Keratinocyte (primary cell): ENCODE measurements around the gene ADPGK.

Experiments used
- EZH2 ChIP-seq: IDR thresholded peaks from one replicate; pipeline ENCODE4 v1.6.1; 2012; ENCODE audit warnings: inconsistent platforms, mild to moderate bottlenecking, low read length, moderate library complexity
- TF ChIP-seq, protein P1 (sequence below), 3 experiments: IDR thresholded peaks in 1 of 3; conservative IDR thresholded peaks in 1 of 3; optimal IDR thresholded peaks in 1 of 3; 2 replicates in 2 of 3; 3 replicates in 1 of 3; pipeline versions ENCODE3 to v1.5.1; 2011; ENCODE audit warnings: low read length in 3 of 3, mild to moderate bottlenecking in 3 of 3, moderate library complexity in 2 of 3, control low read depth in 1 of 3, inconsistent platforms in 1 of 3; ENCODE audit not compliant: insufficient read depth in 2 of 3; ENCODE audit errors: extremely low read depth in 1 of 3

DNA sequence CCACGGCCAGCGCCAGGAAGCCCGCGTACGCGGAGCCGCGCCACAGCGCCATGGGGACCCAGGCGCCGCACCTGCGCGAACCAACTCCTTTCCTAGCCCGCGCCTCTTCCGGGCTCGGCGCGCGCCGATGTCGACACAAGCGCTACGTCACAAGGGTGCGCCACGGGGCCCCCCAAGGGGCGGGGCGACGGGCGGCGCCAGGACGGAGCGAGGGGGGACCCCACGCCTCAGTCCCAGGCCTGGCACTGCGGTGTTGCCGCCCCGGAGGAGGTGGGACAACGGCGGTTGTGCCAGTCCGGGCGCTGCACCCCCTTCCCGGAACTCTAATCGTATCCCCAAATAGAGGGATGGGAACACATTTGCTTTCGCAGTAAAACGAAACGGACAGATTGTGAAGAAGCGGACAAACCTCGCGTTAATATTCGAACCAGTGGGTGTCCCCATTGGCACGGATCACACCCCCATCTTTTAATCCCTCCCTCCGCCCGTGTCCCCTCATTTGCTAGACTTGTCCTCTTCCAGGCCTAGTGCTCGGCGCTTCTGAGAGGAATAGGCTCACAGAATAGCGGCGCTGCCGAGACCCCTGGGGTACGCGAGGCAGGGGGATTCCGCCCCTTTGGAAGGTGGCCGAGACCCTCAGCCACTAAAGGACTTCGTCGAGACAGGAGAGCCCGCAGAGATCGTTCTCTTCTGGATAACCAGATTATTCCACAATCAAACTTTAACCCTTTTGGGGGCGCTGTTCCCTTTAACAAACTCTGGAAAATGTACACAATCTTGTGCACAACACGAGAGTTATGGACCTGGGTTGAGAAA lies at the start of gene ADPGK:
- TF ChIP-seq, protein P1, sequence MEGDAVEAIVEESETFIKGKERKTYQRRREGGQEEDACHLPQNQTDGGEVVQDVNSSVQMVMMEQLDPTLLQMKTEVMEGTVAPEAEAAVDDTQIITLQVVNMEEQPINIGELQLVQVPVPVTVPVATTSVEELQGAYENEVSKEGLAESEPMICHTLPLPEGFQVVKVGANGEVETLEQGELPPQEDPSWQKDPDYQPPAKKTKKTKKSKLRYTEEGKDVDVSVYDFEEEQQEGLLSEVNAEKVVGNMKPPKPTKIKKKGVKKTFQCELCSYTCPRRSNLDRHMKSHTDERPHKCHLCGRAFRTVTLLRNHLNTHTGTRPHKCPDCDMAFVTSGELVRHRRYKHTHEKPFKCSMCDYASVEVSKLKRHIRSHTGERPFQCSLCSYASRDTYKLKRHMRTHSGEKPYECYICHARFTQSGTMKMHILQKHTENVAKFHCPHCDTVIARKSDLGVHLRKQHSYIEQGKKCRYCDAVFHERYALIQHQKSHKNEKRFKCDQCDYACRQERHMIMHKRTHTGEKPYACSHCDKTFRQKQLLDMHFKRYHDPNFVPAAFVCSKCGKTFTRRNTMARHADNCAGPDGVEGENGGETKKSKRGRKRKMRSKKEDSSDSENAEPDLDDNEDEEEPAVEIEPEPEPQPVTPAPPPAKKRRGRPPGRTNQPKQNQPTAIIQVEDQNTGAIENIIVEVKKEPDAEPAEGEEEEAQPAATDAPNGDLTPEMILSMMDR (optimal IDR thresholded peaks at IDR 0.05 in 1 of 3, IDR thresholded peaks at IDR 0.05 in 1 of 3, conservative IDR thresholded peaks at IDR 0.05 in 1 of 3; ENCODE audit: extremely low read depth in 1 of 3, insufficient read depth in 2 of 3, low read length in 3 of 3), result peak; percentile 35 to 74 (median 45)
- no peak for TF ChIP-seq EZH2
